LNCaP clone FGC (cell line): ENCODE measurements around the gene MLN.

Source experiments
- DNase-seq: peaks from one replicate; pipeline ENCODE4 v3.0.0-alpha.2; 2011; ENCODE audit warnings: low read depth
- H3K4me3 ChIP-seq: 2 replicates; pipeline ENCODE4 v1.5.1; 2011; ENCODE audit warnings: mild to moderate bottlenecking, low read depth, low read length, control low read depth
- TF ChIP-seq, protein P1 (sequence below): IDR thresholded peaks from 2 replicates; pipeline ENCODE4 v1.5.1; 2012; ENCODE audit warnings: mild to moderate bottlenecking; ENCODE audit not compliant: control insufficient read depth, insufficient read depth; ENCODE audit errors: extremely low read depth

Gene MLN

DNA sequence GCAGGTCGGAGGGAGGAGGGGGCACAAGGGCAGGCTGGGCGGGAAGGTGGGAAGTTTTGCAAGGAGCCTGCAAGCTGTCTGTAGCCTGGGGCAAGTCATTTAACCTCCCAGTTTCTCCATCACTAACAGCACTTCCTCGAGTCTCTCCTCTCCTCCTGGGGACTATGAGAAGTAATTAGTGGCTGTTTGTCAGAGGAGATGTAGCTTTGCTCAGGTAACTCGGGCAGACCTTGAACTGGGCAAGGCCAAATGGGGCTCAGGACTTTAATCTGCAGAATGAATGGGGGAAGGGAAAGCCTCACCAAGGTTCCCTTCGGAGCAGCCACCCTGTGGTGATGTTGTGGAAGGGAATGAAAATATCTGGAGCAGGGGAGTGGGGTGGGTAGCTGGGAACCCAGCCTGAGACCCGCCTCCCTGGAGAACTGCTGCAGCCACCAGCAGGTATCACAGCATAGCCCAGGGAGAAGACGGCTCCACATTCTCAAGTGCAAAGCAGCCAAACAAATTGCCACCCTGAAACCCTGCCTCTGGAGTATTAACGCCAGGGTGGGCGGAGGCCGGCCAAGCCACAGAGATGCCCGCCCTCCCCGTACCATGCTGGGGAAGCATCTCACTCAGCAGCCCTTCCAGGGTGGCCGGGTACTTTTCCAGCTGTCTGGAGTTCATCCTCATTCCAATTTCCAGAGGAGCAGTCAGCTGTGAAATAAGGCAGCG, 8.7 kb downstream of the MLN start:
- H3K4me3 ChIP-seq, result no peak overlapping the region
- TF ChIP-seq, protein P1, sequence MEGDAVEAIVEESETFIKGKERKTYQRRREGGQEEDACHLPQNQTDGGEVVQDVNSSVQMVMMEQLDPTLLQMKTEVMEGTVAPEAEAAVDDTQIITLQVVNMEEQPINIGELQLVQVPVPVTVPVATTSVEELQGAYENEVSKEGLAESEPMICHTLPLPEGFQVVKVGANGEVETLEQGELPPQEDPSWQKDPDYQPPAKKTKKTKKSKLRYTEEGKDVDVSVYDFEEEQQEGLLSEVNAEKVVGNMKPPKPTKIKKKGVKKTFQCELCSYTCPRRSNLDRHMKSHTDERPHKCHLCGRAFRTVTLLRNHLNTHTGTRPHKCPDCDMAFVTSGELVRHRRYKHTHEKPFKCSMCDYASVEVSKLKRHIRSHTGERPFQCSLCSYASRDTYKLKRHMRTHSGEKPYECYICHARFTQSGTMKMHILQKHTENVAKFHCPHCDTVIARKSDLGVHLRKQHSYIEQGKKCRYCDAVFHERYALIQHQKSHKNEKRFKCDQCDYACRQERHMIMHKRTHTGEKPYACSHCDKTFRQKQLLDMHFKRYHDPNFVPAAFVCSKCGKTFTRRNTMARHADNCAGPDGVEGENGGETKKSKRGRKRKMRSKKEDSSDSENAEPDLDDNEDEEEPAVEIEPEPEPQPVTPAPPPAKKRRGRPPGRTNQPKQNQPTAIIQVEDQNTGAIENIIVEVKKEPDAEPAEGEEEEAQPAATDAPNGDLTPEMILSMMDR, result no peak
- DNase-seq, result no peak

DNA sequence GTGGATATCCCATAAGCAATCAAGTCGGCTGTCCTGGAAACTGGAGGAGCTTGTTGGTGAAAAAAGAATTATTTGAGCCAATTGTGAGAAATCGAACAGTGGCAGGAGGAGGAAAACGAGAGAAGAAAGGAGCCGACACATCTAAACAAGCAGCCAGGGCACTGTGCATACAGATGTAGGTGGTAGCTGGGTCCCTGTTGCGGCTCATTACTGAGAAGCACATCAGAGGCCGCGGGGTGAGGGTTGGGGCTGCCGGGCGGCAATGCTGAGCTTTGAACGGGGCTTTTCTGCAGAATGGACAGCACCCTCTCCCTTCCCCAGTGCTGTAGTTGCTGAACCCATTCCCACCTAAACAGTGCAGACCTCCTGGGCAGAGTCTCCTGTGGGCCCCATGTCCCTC, 10.8 kb downstream of the MLN start:
- H3K4me3 ChIP-seq, result no peak overlapping the region
- no peak for DNase-seq
- TF ChIP-seq, protein P1, result no peak

DNA sequence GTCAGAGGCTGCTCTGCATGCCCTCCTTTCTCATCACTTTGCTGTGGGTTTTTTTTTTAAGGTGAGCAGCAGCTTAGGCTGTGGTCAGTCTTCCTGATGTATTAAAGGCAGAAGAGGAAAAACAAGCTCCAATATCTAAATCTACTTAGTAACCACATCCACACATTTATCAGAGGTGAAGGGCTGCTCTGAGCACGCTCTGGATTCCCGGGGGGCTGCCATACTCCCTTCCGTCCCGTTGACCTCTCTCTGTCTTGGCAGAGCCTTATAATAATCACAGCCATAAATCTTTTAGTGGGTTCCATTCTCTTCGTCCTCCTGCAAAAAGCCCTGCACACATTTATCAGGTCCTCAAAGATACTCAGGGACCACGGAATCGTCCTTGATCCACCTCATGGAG, 12.2 kb downstream of the MLN start:
- TF ChIP-seq, protein P1, result no peak
- DNase-seq, result no peak
- H3K4me3 ChIP-seq, result no peak overlapping the region

DNA sequence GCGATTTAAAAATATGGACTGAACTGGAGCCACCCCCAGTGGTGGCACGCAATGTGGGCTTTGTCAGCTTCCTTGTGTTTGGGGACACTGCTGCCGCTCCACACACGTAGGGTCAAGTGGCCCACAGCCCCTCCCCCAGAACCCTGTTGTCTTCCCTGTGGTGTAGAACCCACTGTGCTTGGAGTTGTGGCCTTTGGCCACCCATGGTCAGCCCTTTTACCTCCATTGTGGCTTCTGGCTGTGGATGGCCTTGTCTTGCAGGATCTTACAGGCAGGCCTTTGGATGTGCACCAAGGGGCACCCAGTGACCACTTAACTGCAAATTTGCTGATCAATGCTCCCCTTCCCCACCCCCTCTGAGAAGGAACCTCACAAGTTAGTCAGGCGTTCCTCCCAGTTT, 12.9 kb downstream of the MLN start:
- TF ChIP-seq, protein P1, result no peak
- no peak for DNase-seq
- no peak overlapping the region for H3K4me3 ChIP-seq

DNA sequence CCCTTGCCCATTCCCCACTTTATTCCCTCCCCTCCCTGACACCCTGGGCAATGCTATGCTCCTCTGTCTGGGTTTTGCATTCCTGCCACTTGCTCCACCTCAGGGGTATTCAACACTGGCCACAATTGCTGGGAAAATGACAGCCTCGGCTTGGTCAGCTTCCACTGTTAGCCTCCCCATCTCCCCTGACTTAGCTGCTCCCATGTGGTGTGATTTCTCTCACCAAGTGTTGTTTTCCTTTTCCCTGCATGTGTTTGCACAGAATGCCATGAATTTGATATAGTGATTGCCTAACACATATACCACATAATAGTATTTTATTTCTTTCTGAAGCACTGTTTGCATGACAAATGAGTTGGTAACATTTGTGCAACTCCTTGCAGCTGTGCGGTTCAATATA, 13.4 kb downstream of the MLN start:
- TF ChIP-seq, protein P1, result no peak
- no peak overlapping the region for H3K4me3 ChIP-seq
- no peak for DNase-seq

DNA sequence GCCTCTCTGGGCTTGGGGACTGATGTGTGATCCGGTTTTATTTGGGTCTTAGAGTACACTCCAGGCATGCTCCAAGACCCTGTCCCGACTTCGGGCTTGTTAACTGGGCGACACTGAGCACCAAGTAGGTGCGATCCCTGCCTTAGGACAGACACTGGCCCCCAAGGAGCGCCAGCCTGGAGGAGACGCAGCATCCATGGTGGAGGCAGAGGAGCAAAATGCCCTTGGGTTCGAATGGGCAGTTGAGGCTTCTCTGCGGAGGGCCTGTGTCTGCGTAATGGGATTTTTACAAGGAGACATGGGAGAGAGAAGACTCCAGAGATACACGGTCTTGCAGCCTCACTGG, 14.3 kb downstream of the MLN start:
- no peak for DNase-seq
- H3K4me3 ChIP-seq, result peak overlapping the region; percentile 67
- TF ChIP-seq, protein P1, result no peak

DNA sequence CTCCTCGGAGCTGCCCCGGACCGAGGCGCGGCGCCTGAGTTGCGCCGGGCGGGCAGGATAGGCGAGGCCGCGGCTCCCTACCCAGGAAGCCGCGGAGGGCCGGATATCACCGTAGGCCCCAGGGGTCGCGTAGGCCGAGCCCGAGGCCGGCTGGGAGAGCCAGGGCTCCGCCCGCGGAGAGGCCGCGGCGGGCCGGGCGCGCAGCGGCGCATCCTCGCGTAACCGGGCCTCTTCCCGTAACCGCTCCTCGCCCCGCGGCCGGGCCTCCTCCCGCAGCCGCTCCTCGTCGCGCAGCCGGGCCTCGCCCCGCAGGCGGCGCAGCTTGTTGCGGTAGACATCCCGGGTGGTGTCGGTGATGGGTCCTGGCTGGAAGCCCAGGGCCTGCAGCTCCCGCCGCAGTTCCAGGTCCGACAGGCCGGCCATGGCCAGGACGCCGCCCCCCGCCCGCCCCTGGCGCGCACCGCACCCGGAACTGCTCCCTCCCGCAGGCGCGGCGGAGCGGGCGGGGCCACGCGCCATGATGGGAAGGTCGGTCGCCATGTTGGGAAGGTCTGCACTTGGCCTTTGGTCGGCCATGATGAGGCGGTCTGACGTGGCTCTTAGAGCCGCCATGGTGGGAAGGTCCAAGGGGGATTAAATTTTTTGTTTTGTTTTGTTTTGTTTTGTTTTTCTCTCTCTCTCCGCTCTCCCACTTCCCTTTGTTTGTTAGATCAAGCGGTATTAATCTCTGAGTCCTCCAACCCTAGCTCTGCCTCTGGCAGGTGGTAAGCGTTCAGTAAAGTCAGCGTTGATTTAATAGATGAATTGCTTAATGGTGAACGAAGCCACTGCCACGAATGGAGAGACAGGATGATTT, 14.9 kb downstream of the MLN start, which contains the start of gene LEMD2:
Gene LEMD2, minus strand, starts transcription at position 437 of the 856 bp plus-strand sequence. Its CDS starts 14 bp downstream, at position 423.
- peak; percentile 77 for DNase-seq
- TF ChIP-seq, protein P1, result no peak
- H3K4me3 ChIP-seq, result peak within 1 kb of the TSS; percentile 67
